Esophagus muscularis mucosa (tissue), 4 donors: ENCODE data around the gene UBIAD1.

Experiments
- CTCF ChIP-seq, 3 experiments: fragments of 200-600 bp in 2 of 3; fragments of 450-650 bp in 1 of 3; sonication (generic) in 2 of 3; IDR thresholded peaks; one replicate each; pipeline ENCODE4 v1.5.1; 2017 to 2019; ENCODE audit warnings: antibody characterized with exemption in 3 of 3, mild to moderate bottlenecking in 2 of 3, moderate library complexity in 1 of 3
- EP300 ChIP-seq: sonication (generic); formaldehyde crosslinking; IDR thresholded peaks from one replicate; pipeline ENCODE4 v1.6.1; 2017; ENCODE audit warnings: antibody characterized with exemption
- POLR2A ChIP-seq: fragments of 450-650 bp; IDR thresholded peaks from one replicate; pipeline ENCODE4 v1.6.1; 2017; ENCODE audit warnings: antibody characterized with exemption, moderate library complexity, mild to moderate bottlenecking, low read depth
- POLR2AphosphoS5 ChIP-seq, 2 donors: sonication (generic); formaldehyde crosslinking; IDR thresholded peaks; one replicate each; pipeline ENCODE4 v1.6.1; 2017; ENCODE audit warnings: antibody characterized with exemption in 2 of 2

GRCh38 chr1:11320153-11320936 lies 47.3 kb downstream of the UBIAD1 start:
- TF ChIP-seq CTCF (IDR thresholded peaks at IDR 0.05) (peak in 1 of 3 experiments; percentile 27), EP300 (no peak), POLR2AphosphoS5 (IDR thresholded peaks at IDR 0.05) (no peak), POLR2A (no peak)
